Endothelial cell of umbilical vein (primary cell): ENCODE data around the gene FDX1.
"Not testable (repeated sequence)": the region's sequence is repeated elsewhere in the genome, so short reads cannot be mapped to it uniquely, and the experiment has no call there.

ENCODE experiments used
- EZH2 ChIP-seq: IDR thresholded peaks from 2 replicates; pipeline ENCODE4 v1.6.1; 2012; ENCODE audit warnings: borderline replicate concordance, low read depth, mild to moderate bottlenecking, moderate library complexity, low read length, inconsistent platforms; ENCODE audit not compliant: severe bottlenecking
- TF ChIP-seq, protein P1 (sequence below): IDR thresholded peaks from 2 replicates; pipeline ENCODE4 v1.6.1; 2011; ENCODE audit not compliant: insufficient read depth, insufficient read length
- TF ChIP-seq, protein P2 (sequence below), 2 donors: IDR thresholded peaks; 1 replicate in 1 of 2; 2 replicates in 1 of 2; pipeline ENCODE4 v1.5.1; 2011; ENCODE audit warnings: low read length in 2 of 2, mild to moderate bottlenecking in 2 of 2, moderate library complexity in 2 of 2, control low read depth in 1 of 2, inconsistent platforms in 1 of 2, low read depth in 1 of 2; ENCODE audit not compliant: insufficient read depth in 1 of 2; ENCODE audit errors: extremely low read depth in 1 of 2

DNA sequence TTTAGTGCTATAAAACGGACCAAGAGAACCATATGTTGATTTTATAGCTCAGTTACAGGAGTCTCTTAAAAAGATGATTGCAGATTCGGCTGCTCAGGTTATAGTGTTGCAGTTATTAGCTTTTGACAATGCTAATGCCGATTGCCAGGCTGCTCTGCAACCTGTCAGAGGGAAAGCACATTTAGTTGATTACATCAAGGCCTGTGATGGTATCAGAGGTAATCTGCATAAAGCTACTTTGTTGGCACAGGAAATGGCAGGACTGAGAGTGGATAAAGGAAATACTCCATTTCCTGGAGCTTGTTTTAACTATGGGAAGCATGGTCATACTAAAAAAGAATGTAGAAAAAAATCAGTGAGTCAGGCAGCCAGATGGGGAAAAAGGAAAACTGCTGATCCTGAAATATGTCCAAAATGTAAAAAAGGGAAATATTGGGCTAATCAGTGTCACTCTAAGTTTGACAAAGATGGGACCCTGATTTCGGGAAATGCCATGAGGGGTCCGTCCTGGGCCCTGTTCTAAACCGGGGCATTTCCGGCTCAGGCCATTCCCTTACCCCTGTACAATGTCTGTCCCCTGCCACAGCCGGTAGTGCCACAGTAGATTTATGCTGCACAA is 32.0 kb upstream of the FDX1 start:
- TF ChIP-seq EZH2 = not testable (repeated sequence)
- TF ChIP-seq, protein P1, sequence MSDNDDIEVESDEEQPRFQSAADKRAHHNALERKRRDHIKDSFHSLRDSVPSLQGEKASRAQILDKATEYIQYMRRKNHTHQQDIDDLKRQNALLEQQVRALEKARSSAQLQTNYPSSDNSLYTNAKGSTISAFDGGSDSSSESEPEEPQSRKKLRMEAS = not testable (repeated sequence)
- TF ChIP-seq, protein P2, sequence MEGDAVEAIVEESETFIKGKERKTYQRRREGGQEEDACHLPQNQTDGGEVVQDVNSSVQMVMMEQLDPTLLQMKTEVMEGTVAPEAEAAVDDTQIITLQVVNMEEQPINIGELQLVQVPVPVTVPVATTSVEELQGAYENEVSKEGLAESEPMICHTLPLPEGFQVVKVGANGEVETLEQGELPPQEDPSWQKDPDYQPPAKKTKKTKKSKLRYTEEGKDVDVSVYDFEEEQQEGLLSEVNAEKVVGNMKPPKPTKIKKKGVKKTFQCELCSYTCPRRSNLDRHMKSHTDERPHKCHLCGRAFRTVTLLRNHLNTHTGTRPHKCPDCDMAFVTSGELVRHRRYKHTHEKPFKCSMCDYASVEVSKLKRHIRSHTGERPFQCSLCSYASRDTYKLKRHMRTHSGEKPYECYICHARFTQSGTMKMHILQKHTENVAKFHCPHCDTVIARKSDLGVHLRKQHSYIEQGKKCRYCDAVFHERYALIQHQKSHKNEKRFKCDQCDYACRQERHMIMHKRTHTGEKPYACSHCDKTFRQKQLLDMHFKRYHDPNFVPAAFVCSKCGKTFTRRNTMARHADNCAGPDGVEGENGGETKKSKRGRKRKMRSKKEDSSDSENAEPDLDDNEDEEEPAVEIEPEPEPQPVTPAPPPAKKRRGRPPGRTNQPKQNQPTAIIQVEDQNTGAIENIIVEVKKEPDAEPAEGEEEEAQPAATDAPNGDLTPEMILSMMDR (IDR thresholded peaks at IDR 0.05; ENCODE audit: extremely low read depth in 1 of 2, insufficient read depth in 1 of 2, low read depth in 1 of 2, low read length in 2 of 2) = not testable (repeated sequence)
